DND-41 (cell line): Measurements from ENCODE around the gene CCDC80.

Experiments used
- EZH2 ChIP-seq: IDR thresholded peaks from 3 replicates; pipeline ENCODE4 v1.6.1; 2012; ENCODE audit warnings: borderline replicate concordance, low read depth, mild to moderate bottlenecking, moderate library complexity, low read length, inconsistent platforms; ENCODE audit not compliant: severe bottlenecking
- TF ChIP-seq, protein P1 (sequence below): IDR thresholded peaks from 2 replicates; pipeline ENCODE4 v1.5.1; 2012; ENCODE audit warnings: borderline replicate concordance, low read length, moderate library complexity, mild to moderate bottlenecking; ENCODE audit not compliant: poor library complexity, severe bottlenecking; ENCODE audit errors: extremely low read depth

DNA sequence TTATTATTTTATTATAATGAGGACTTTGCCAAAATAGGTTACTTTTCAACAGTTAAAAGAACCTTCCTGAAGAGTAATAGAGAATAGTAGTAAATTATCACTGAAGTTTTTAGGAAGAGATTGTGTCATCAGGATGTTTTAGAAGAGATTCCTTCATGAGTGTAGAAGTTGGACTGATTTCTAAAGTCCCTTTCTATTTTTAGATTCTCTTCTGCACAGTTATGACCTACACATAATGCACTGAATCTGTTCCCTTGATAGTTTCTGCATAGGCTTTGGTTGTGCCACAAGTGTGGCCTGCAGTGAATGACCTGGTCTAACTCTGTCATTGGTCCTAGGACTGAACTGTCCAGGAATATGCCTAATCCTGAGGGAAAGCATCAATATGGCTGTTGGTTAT is 55.2 kb downstream of the CCDC80 start:
- TF ChIP-seq, protein P1, sequence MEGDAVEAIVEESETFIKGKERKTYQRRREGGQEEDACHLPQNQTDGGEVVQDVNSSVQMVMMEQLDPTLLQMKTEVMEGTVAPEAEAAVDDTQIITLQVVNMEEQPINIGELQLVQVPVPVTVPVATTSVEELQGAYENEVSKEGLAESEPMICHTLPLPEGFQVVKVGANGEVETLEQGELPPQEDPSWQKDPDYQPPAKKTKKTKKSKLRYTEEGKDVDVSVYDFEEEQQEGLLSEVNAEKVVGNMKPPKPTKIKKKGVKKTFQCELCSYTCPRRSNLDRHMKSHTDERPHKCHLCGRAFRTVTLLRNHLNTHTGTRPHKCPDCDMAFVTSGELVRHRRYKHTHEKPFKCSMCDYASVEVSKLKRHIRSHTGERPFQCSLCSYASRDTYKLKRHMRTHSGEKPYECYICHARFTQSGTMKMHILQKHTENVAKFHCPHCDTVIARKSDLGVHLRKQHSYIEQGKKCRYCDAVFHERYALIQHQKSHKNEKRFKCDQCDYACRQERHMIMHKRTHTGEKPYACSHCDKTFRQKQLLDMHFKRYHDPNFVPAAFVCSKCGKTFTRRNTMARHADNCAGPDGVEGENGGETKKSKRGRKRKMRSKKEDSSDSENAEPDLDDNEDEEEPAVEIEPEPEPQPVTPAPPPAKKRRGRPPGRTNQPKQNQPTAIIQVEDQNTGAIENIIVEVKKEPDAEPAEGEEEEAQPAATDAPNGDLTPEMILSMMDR, result no peak
- no peak for TF ChIP-seq EZH2
